ENCODE measurements around the gene MAGED1. TPM values are rescaled to one million over a fixed set of nuclear protein-coding genes. Genes with fewer than 3 reads are reported as not detected.

Gene MAGED1
- 128 TPM for total RNA-seq

GRCh38 chrX:51892921-51893745 lies at the start of gene MAGED1:
TSS of gene MAGED1 (plus strand) at chrX:51893623. CDS start at chrX:51894305, 682 bp downstream.

Small RNA genes within 50 kb of the gene (small RNA-seq; reads per million reads assigned to genes)
- gene AL929410.2 (ENCODE audit: low replicate concordance) = not detected
- gene RNU6-504P (ENCODE audit: low replicate concordance) = not detected

Other genes starting within 250 kb of the MAGED1 start
- 0.18 TPM for gene CENPVL2, start 210.8 kb upstream of the MAGED1 start, total RNA-seq
- 0.18 TPM for gene CENPVL1, start 183.1 kb upstream of the MAGED1 start, total RNA-seq
- 9.0 TPM for gene GSPT2, start 150.2 kb upstream of the MAGED1 start, total RNA-seq
- gene MAGED4B, start 175.6 kb downstream of the MAGED1 start, total RNA-seq = 35.8 TPM